Adipocyte (in vitro differentiated cells): Measurements from ENCODE around the gene MYOM1.

Experiments used
- DNase-seq: peaks from one replicate; pipeline ENCODE4 v3.0.0-alpha.2; 2015; ENCODE audit warnings: low read depth
- H3K27me3 ChIP-seq: replicated peaks from 2 replicates; pipeline ENCODE4 v1.7.0; 2013; ENCODE audit warnings: mild to moderate bottlenecking, low read length, moderate library complexity; ENCODE audit not compliant: control insufficient read depth, insufficient read depth
- H3K36me3 ChIP-seq: 2 replicates; pipeline ENCODE4 v1.7.0; 2013; ENCODE audit warnings: low read length, mild to moderate bottlenecking, moderate library complexity; ENCODE audit not compliant: control insufficient read depth, insufficient read depth, severe bottlenecking
- H3K4me1 ChIP-seq: 2 replicates; pipeline ENCODE4 v1.7.0; 2013; ENCODE audit warnings: mild to moderate bottlenecking, low read length, moderate library complexity; ENCODE audit not compliant: control insufficient read depth, insufficient read depth
- H3K4me3 ChIP-seq: 2 replicates; pipeline ENCODE4 v1.7.0; 2013; ENCODE audit warnings: mild to moderate bottlenecking, low read length, moderate library complexity
- H3K9ac ChIP-seq: 2 replicates; pipeline ENCODE4 v1.7.0; 2013; ENCODE audit warnings: mild to moderate bottlenecking, low read length, moderate library complexity
- H3K9me3 ChIP-seq: 2 replicates; pipeline ENCODE4 v1.7.0; 2013; ENCODE audit warnings: mild to moderate bottlenecking, low read length, moderate library complexity; ENCODE audit not compliant: control insufficient read depth

Gene MYOM1

GRCh38 chr18:3156325-3156640, 63.5 kb downstream of the MYOM1 start:
- Histone ChIP-seq H3K36me3 (no peaks in the 10 kb centered on the region), H3K27me3 (no peaks in the 10 kb centered on the region), H3K9me3 (no peaks in the 10 kb centered on the region), H3K9ac (peak overlapping the region; percentile 85), H3K4me1 (peaks cover 36% of the 10 kb centered on the region), H3K4me3 (peak overlapping the region; percentile 65)
- no peak for DNase-seq

- H3K36me3 ChIP-seq: no peaks in the 10 kb centered on the region
- no peak overlapping the region for H3K9ac ChIP-seq
- no peak for DNase-seq
- peaks cover 41% of the 10 kb centered on the region for H3K4me1 ChIP-seq
- H3K4me3 ChIP-seq: no peak overlapping the region
- H3K27me3 ChIP-seq: no peaks in the 10 kb centered on the region
- no peaks in the 10 kb centered on the region for H3K9me3 ChIP-seq
Measured at GRCh38 chr18:3154214-3154613, 65.6 kb downstream of the MYOM1 start.

GRCh38 chr18:3153107-3153704, 66.6 kb downstream of the MYOM1 start:
- no peaks in the 10 kb centered on the region for H3K27me3 ChIP-seq
- peaks cover 46% of the 10 kb centered on the region for H3K4me1 ChIP-seq
- H3K9me3 ChIP-seq: no peaks in the 10 kb centered on the region
- H3K4me3 ChIP-seq: no peak overlapping the region
- H3K9ac ChIP-seq: no peak overlapping the region
- no peaks in the 10 kb centered on the region for H3K36me3 ChIP-seq
- DNase-seq: no peak

- no peak for DNase-seq
- no peaks in the 10 kb centered on the region for H3K9me3 ChIP-seq
Measured at GRCh38 chr18:3152294-3152693, 67.5 kb downstream of the MYOM1 start.

GRCh38 chr18:3151399-3152264, 68.1 kb downstream of the MYOM1 start:
- Histone ChIP-seq H3K36me3 (no peaks in the 10 kb centered on the region), H3K4me3 (no peak overlapping the region), H3K9me3 (no peaks in the 10 kb centered on the region), H3K9ac (no peak overlapping the region), H3K27me3 (no peaks in the 10 kb centered on the region), H3K4me1 (peaks cover 38% of the 10 kb centered on the region)
- peak; percentile 73 for DNase-seq

More at GRCh38 chr18:3152294-3152693, 67.5 kb downstream of the MYOM1 start:
- H3K4me3 ChIP-seq: no peak overlapping the region
- H3K9ac ChIP-seq: no peak overlapping the region
- H3K27me3 ChIP-seq: no peaks in the 10 kb centered on the region
- H3K4me1 ChIP-seq: peaks cover 45% of the 10 kb centered on the region
- H3K36me3 ChIP-seq: no peaks in the 10 kb centered on the region

GRCh38 chr18:3150688-3151087, 69.1 kb downstream of the MYOM1 start:
- DNase-seq: no peak
- no peaks in the 10 kb centered on the region for H3K36me3 ChIP-seq
- H3K9ac ChIP-seq: no peak overlapping the region
- peaks cover 29% of the 10 kb centered on the region for H3K4me1 ChIP-seq
- no peak overlapping the region for H3K4me3 ChIP-seq
- no peaks in the 10 kb centered on the region for H3K9me3 ChIP-seq
- H3K27me3 ChIP-seq: no peaks in the 10 kb centered on the region

GRCh38 chr18:3150274-3150673, 69.5 kb downstream of the MYOM1 start:
- Histone ChIP-seq H3K4me3 (no peak overlapping the region), H3K9me3 (no peaks in the 10 kb centered on the region), H3K36me3 (no peaks in the 10 kb centered on the region), H3K4me1 (peaks cover 29% of the 10 kb centered on the region), H3K27me3 (no peaks in the 10 kb centered on the region), H3K9ac (no peak overlapping the region)
- no peak for DNase-seq

- Histone ChIP-seq H3K4me1 (peaks cover 19% of the 10 kb centered on the region), H3K9me3 (no peaks in the 10 kb centered on the region)
- no peak for DNase-seq
Measured at GRCh38 chr18:3148930-3149535, 70.7 kb downstream of the MYOM1 start.

GRCh38 chr18:3147935-3148554, 71.7 kb downstream of the MYOM1 start:
- Histone ChIP-seq H3K9ac (no peak overlapping the region), H3K4me1 (peaks cover 10% of the 10 kb centered on the region), H3K4me3 (no peak overlapping the region), H3K36me3 (no peaks in the 10 kb centered on the region), H3K9me3 (no peaks in the 10 kb centered on the region), H3K27me3 (no peaks in the 10 kb centered on the region)
- no peak for DNase-seq

More at GRCh38 chr18:3148930-3149535, 70.7 kb downstream of the MYOM1 start:
- H3K9ac ChIP-seq: no peak overlapping the region
- H3K36me3 ChIP-seq: no peaks in the 10 kb centered on the region
- no peak overlapping the region for H3K4me3 ChIP-seq
- no peaks in the 10 kb centered on the region for H3K27me3 ChIP-seq

GRCh38 chr18:3140986-3141639, 78.7 kb downstream of the MYOM1 start:
- DNase-seq: no peak
- Histone ChIP-seq H3K4me1 (no peaks in the 10 kb centered on the region), H3K36me3 (peaks cover 14% of the 10 kb centered on the region), H3K27me3 (no peaks in the 10 kb centered on the region), H3K9ac (no peak overlapping the region), H3K4me3 (no peak overlapping the region), H3K9me3 (no peaks in the 10 kb centered on the region)

GRCh38 chr18:3140342-3140741, 79.4 kb downstream of the MYOM1 start:
- DNase-seq: no peak
- H3K4me1 ChIP-seq: no peaks in the 10 kb centered on the region
- H3K9me3 ChIP-seq: no peaks in the 10 kb centered on the region
- no peak overlapping the region for H3K9ac ChIP-seq
- no peaks in the 10 kb centered on the region for H3K27me3 ChIP-seq
- H3K36me3 ChIP-seq: peaks cover 14% of the 10 kb centered on the region
- no peak overlapping the region for H3K4me3 ChIP-seq
